ENCODE results near the gene GMDS.

DNA sequence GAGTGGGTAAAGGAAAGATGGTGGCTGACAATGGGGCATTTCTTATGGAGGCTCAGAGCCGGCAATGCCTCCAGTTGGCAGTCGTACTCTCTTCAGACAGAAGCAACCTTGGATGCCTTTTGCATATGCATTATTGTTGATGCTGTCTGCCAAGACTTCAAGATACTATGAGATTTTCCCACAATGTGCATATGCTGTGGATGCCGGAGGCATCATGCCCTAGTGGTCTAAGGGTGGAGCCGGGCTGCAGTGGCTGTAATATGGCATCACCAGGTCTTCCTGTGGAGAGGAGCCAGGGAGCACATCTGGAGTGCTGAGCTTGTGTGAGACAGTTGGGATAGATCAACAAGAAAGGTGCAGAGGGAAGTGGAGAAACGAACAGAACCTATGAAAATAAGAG lies 530.8 kb downstream of the GMDS start:
- TF ChIP-seq, protein P1, sequence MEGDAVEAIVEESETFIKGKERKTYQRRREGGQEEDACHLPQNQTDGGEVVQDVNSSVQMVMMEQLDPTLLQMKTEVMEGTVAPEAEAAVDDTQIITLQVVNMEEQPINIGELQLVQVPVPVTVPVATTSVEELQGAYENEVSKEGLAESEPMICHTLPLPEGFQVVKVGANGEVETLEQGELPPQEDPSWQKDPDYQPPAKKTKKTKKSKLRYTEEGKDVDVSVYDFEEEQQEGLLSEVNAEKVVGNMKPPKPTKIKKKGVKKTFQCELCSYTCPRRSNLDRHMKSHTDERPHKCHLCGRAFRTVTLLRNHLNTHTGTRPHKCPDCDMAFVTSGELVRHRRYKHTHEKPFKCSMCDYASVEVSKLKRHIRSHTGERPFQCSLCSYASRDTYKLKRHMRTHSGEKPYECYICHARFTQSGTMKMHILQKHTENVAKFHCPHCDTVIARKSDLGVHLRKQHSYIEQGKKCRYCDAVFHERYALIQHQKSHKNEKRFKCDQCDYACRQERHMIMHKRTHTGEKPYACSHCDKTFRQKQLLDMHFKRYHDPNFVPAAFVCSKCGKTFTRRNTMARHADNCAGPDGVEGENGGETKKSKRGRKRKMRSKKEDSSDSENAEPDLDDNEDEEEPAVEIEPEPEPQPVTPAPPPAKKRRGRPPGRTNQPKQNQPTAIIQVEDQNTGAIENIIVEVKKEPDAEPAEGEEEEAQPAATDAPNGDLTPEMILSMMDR (IDR thresholded peaks at IDR 0.05 in 4 of 5, conservative IDR thresholded peaks at IDR 0.05 in 1 of 5), result no peak
- no peak for TF ChIP-seq POLR2A (IDR thresholded peaks at IDR 0.05)

Measured in gastrocnemius medialis (tissue), 4 donors.